Right kidney (tissue), 1 donor: ENCODE measurements around the gene DNAAF8.

Source experiments
- DNase-seq: peaks from one replicate; pipeline ENCODE4 v3.0.0-alpha.2; 2016

The DNAAF8 gene

GRCh38 chr16:4695473-4696171 lies 38.7 kb upstream of the DNAAF8 start:
- no peak for DNase-seq

GRCh38 chr16:4696172-4696904 lies 38.0 kb upstream of the DNAAF8 start:
- no peak for DNase-seq

- no peak for DNase-seq
Measured at GRCh38 chr16:4696905-4697847, 37.2 kb upstream of the DNAAF8 start.

- DNase-seq: no peak
Measured at GRCh38 chr16:4697848-4698291, 36.5 kb upstream of the DNAAF8 start.

- no peak for DNase-seq
Measured at GRCh38 chr16:4698321-4699045, 35.9 kb upstream of the DNAAF8 start.

- no peak for DNase-seq
Measured at GRCh38 chr16:4699046-4699556, 35.2 kb upstream of the DNAAF8 start.

- no peak for DNase-seq
Measured at GRCh38 chr16:4700380-4700996, 33.8 kb upstream of the DNAAF8 start.

- DNase-seq: no peak
Measured at GRCh38 chr16:4700997-4701743, 33.2 kb upstream of the DNAAF8 start.

GRCh38 chr16:4701791-4702465 lies 32.4 kb upstream of the DNAAF8 start:
- DNase-seq: no peak

- no peak for DNase-seq
Measured at GRCh38 chr16:4702466-4702808, 31.9 kb upstream of the DNAAF8 start.

- DNase-seq: no peak
Measured at GRCh38 chr16:4703906-4704305, 30.4 kb upstream of the DNAAF8 start.

GRCh38 chr16:4704491-4704890 lies 29.8 kb upstream of the DNAAF8 start:
- DNase-seq: no peak

- DNase-seq: no peak
Measured at GRCh38 chr16:4704913-4705312, 29.4 kb upstream of the DNAAF8 start.

GRCh38 chr16:4706871-4707270 lies 27.5 kb upstream of the DNAAF8 start:
- no peak for DNase-seq

GRCh38 chr16:4709481-4709880 lies 24.9 kb upstream of the DNAAF8 start:
- DNase-seq: no peak

- DNase-seq: no peak
Measured at GRCh38 chr16:4713663-4714501, 20.5 kb upstream of the DNAAF8 start.

GRCh38 chr16:4714996-4715395 lies 19.3 kb upstream of the DNAAF8 start:
- DNase-seq: no peak

GRCh38 chr16:4718466-4718865 lies 15.9 kb upstream of the DNAAF8 start:
- no peak for DNase-seq

- no peak for DNase-seq
Measured at GRCh38 chr16:4723071-4723767, 11.1 kb upstream of the DNAAF8 start.
